ENCODE measurements around the gene MAPK8IP3. TPM values are rescaled to one million over a fixed set of nuclear protein-coding genes. Genes with fewer than 3 reads are reported as not detected.
A peak's percentile ranks its signal among the peaks of the same experiment; 100 is the strongest.

The MAPK8IP3 gene
- total and polyA plus RNA-seq, 9 of the 15 experiments (the other 6 are each of a cell fraction or from before 2014, with no cell fraction given) = 0.17 to 58.7 (median 16.7) TPM

- TF ChIP-seq ZBTB43 (CRISPR knock-in tag; IDR thresholded peaks at IDR 0.05) = no peak
- no peak for TF ChIP-seq HMBOX1 (IDR thresholded peaks at IDR 0.05)
- no peak for TF ChIP-seq ZNF277 (CRISPR knock-in tag; IDR thresholded peaks at IDR 0.05; ENCODE audit: borderline replicate concordance)
- TF ChIP-seq ZNF639 (CRISPR knock-in tag; conservative IDR thresholded peaks at IDR 0.05 in 1 of 2, IDR thresholded peaks at IDR 0.05 in 1 of 2) = peak in 1 of 2 experiments; percentile 90; a peak in 2 of 4 replicates
- no peak for TF ChIP-seq GATAD2B (IDR thresholded peaks at IDR 0.05; ENCODE audit: borderline replicate concordance)
- TF ChIP-seq ZNF282 (CRISPR knock-in tag; IDR thresholded peaks at IDR 0.05) = 0 out of 2 replicates have a peak, but pooled peaks have one; percentile 17
- TF ChIP-seq MLX (CRISPR knock-in tag; conservative IDR thresholded peaks at IDR 0.05) = 0 out of 4 replicates have a peak, but pooled peaks have one; percentile 19 to 21
- no peak for TF ChIP-seq SMARCA5 (IDR thresholded peaks at IDR 0.05)
- no peak for TF ChIP-seq NCOA4 (IDR thresholded peaks at IDR 0.05; ENCODE audit: partially characterized antibody)
- TF ChIP-seq NR1H2 (CRISPR knock-in tag; IDR thresholded peaks at IDR 0.05) = no peak
- peak; percentile 43; the same call in 1 of the 2 replicates for TF ChIP-seq ATF6 (CRISPR knock-in tag; IDR thresholded peaks at IDR 0.05)
- no peak for TF ChIP-seq USF2 (CRISPR knock-in tag; IDR thresholded peaks at IDR 0.05)
- TF ChIP-seq GABPB1 (CRISPR knock-in tag; IDR thresholded peaks at IDR 0.05) = peak; percentile 99
- TF ChIP-seq ZNF408 (CRISPR knock-in tag; IDR thresholded peaks at IDR 0.05; ENCODE audit: low read depth) = no peak
Measured at GRCh38 chr16:1772908-1773702, 67.1 kb downstream of the MAPK8IP3 start, which contains the start of gene MRPS34 (continued).
